HFFc6 (cell line): ENCODE results near the gene LTC4S. TPM values are rescaled to one million over a fixed set of nuclear protein-coding genes. Genes with fewer than 3 reads are reported as not detected.

ENCODE experiments used
- DNase-seq: peaks from one replicate; pipeline ENCODE4 v3.0.0-alpha.2; 2018
- H3K27ac Mint-ChIP-seq: 2 replicates; pipeline ENCODE4 v1.8.0; 2020; ENCODE audit warnings: mild to moderate bottlenecking, mixed read lengths
- H3K27me3 Mint-ChIP-seq: 2 replicates; pipeline ENCODE4 v1.8.0; 2021; ENCODE audit warnings: mild to moderate bottlenecking, moderate library complexity, mixed read lengths; ENCODE audit not compliant: insufficient read depth
- H3K36me3 Mint-ChIP-seq: 2 replicates; pipeline ENCODE4 v1.8.0; 2021; ENCODE audit warnings: low read depth, mixed read lengths
- H3K4me1 Mint-ChIP-seq: 2 replicates; pipeline ENCODE4 v1.8.0; 2020; ENCODE audit warnings: low read depth, mixed read lengths
- H3K4me3 Mint-ChIP-seq: 2 replicates; pipeline ENCODE4 v1.8.0; 2020; ENCODE audit warnings: mild to moderate bottlenecking, moderate library complexity, mixed read lengths
- H3K9me3 Mint-ChIP-seq: 2 replicates; pipeline ENCODE4 v1.8.0; 2020; ENCODE audit warnings: mild to moderate bottlenecking, mixed read lengths
- CTCF ChIP-seq: fragments of 200-600 bp; sonication (generic); IDR thresholded peaks from 2 replicates; pipeline ENCODE4 v1.5.0; 2021; ENCODE audit warnings: antibody characterized with exemption, mild to moderate bottlenecking
- total RNA-seq, 6 experiments: library from RNA; stranded (reverse); fragmentation: NEBNext Ultra II Directional; extraction: Animal tissue kit (Norgen Biotek cat#: 25700); gene quantifications; 2 replicates in 1 of 6; 3 replicates in 5 of 6; pipeline ENCODE4 v1.2.3, GENCODE V29; 2021

Gene LTC4S
- total RNA-seq, 6 experiments from 2014 or later = not detected

GRCh38 chr5:179823937-179824744 is 30.4 kb downstream of the LTC4S start:
- H3K27me3 Mint-ChIP-seq = peaks cover 9% of the 10 kb centered on the region
- peaks cover 50% of the 10 kb centered on the region for H3K36me3 Mint-ChIP-seq
- no peak overlapping the region for H3K27ac Mint-ChIP-seq
- DNase-seq = no peak
- no peak overlapping the region; the same call in 1 of the 2 replicates for H3K4me3 Mint-ChIP-seq
- H3K4me1 Mint-ChIP-seq = peaks cover 48% of the 10 kb centered on the region
- no peak for TF ChIP-seq CTCF
- H3K9me3 Mint-ChIP-seq = peaks cover 1% of the 10 kb centered on the region

GRCh38 chr5:179824745-179825112 is 30.9 kb downstream of the LTC4S start:
- Mint-ChIP-seq H3K4me3 (no peak overlapping the region; the same call in 1 of the 2 replicates), H3K36me3 (peaks cover 56% of the 10 kb centered on the region), H3K4me1 (peaks cover 46% of the 10 kb centered on the region), H3K27ac (peak overlapping the region; percentile 30; the same call in 1 of the 2 replicates), H3K27me3 (peaks cover 9% of the 10 kb centered on the region), H3K9me3 (peaks cover 6% of the 10 kb centered on the region)
- no peak for TF ChIP-seq CTCF
- DNase-seq = no peak

GRCh38 chr5:179825655-179826182 is 31.9 kb downstream of the LTC4S start:
- TF ChIP-seq CTCF = peak; percentile 16; the same call in 1 of the 2 replicates
- Mint-ChIP-seq H3K4me1 (peaks cover 39% of the 10 kb centered on the region), H3K9me3 (peaks cover 9% of the 10 kb centered on the region), H3K27me3 (peaks cover 9% of the 10 kb centered on the region), H3K36me3 (peaks cover 66% of the 10 kb centered on the region), H3K4me3 (no peak overlapping the region; the same call in 1 of the 2 replicates), H3K27ac (0 out of 2 replicates have a peak overlapping the region, but pooled peaks have one; percentile 13)
- no peak for DNase-seq

DNA sequence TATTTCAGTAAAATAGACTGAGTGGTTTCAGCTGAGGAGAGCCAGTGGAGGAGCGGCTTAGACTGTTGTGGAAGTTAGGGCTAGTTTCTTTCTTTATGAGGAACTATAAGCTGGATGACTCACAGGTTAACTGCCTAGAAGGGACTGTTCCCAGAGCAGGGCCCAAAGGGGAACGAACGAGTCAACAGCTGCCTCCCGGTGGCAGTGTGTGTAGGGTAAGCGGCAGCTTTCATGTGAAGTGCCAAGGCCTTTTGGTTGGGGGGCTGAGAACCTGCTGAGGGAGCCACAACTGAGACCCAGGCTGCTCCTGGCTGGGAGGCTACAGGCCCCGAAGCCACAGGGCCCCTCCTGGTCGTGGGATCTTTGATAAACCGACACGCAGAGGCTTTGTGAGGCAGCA is 33.9 kb downstream of the LTC4S start:
- peaks cover 79% of the 10 kb centered on the region for H3K36me3 Mint-ChIP-seq
- DNase-seq = peak; percentile 70
- peaks cover 10% of the 10 kb centered on the region for H3K27me3 Mint-ChIP-seq
- peak overlapping the region; percentile 78 for H3K27ac Mint-ChIP-seq
- no peak overlapping the region for H3K4me3 Mint-ChIP-seq
- H3K9me3 Mint-ChIP-seq = peaks cover 9% of the 10 kb centered on the region
- H3K4me1 Mint-ChIP-seq = peaks cover 28% of the 10 kb centered on the region
- TF ChIP-seq CTCF = peak; percentile 32

DNA sequence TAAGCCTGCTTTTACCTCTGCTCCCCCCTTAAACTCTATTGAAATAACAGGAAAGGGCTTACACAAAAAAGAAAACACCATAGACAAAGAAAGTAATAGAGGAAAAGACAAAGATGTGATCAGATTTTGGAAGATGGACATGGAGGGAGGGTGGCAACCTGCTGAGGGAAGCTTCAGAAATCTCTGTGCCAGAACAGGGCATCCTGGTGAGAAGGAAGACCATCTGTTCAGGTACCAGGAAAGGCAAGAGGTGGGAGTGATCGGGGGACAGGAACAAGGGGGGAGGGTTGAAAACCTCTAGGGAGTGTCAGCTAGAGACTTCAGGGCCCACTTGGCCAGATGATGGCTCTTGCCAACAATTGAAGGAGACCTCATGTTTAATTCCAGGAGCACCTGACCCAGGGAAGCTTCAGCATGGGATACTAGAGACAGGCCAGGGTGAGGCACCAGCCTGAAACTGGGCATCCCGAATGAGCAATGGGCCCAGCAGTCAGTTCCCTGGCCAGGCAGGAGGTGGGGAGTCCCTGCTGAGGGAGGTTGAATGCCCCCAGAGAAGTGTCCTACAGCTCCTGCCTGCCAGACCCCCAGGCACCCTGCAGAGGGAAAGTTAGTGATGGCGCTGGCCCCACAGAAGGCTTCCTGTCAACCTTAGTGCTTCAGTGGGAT is 35.1 kb downstream of the LTC4S start:
- peak overlapping the region; percentile 50; the same call in 1 of the 2 replicates for H3K27ac Mint-ChIP-seq
- no peak for TF ChIP-seq CTCF
- peaks cover 14% of the 10 kb centered on the region for H3K27me3 Mint-ChIP-seq
- H3K9me3 Mint-ChIP-seq = peaks cover 9% of the 10 kb centered on the region
- no peak overlapping the region for H3K4me3 Mint-ChIP-seq
- H3K4me1 Mint-ChIP-seq = peaks cover 23% of the 10 kb centered on the region
- DNase-seq = no peak
- H3K36me3 Mint-ChIP-seq = peaks cover 89% of the 10 kb centered on the region
